Liver (tissue), 9 donors: Measurements from ENCODE around the gene TMED5. TPM values are rescaled to one million over a fixed set of nuclear protein-coding genes. Genes with fewer than 3 reads are reported as not detected.

ENCODE experiments used
- DNase-seq: peaks from one replicate; pipeline ENCODE4 v3.0.0-alpha.2; 2017; ENCODE audit warnings: low spot score
- H3K27ac ChIP-seq, 2 donors: one replicate each; pipeline ENCODE4 v1.7.0; 2013; ENCODE audit warnings: inconsistent platforms in 2 of 2, low read length in 2 of 2, control low read depth in 1 of 2, low read depth in 1 of 2, mild to moderate bottlenecking in 1 of 2
- H3K27me3 ChIP-seq, 4 donors: one replicate each; pipeline versions ENCODE4 v1.6.1 to v1.7.0; 2013; ENCODE audit warnings: low read length in 3 of 4, inconsistent platforms in 1 of 4, mild to moderate bottlenecking in 1 of 4, moderate library complexity in 1 of 4; ENCODE audit not compliant: control insufficient read depth in 4 of 4, insufficient read depth in 4 of 4
- H3K36me3 ChIP-seq, 4 donors: one replicate each; pipeline versions ENCODE4 v1.6.1 to v1.7.0; 2013; ENCODE audit warnings: low read length in 3 of 4, mild to moderate bottlenecking in 3 of 4, low read depth in 1 of 4, moderate library complexity in 1 of 4; ENCODE audit not compliant: control insufficient read depth in 4 of 4, insufficient read depth in 3 of 4
- H3K4me1 ChIP-seq, 4 donors: one replicate each; pipeline versions ENCODE4 v1.6.1 to v1.7.0; 2013; ENCODE audit warnings: low read length in 3 of 4, mild to moderate bottlenecking in 3 of 4, moderate library complexity in 1 of 4; ENCODE audit not compliant: control insufficient read depth in 4 of 4, insufficient read depth in 4 of 4
- H3K4me3 ChIP-seq, 3 donors: one replicate each; pipeline versions ENCODE4 v1.6.1 to v1.7.0; 2013; ENCODE audit warnings: low read length in 3 of 3, control low read depth in 1 of 3, low read depth in 1 of 3, mild to moderate bottlenecking in 1 of 3
- H3K9ac ChIP-seq, 2 donors: one replicate each; pipeline ENCODE4 v1.7.0; 2013; ENCODE audit warnings: low read length in 2 of 2, mild to moderate bottlenecking in 2 of 2, moderate library complexity in 2 of 2, control low read depth in 1 of 2, low read depth in 1 of 2
- H3K9me3 ChIP-seq, 4 donors: one replicate each; pipeline versions ENCODE4 v1.6.1 to v1.7.0; 2013; ENCODE audit warnings: low read length in 3 of 4; ENCODE audit not compliant: control insufficient read depth in 4 of 4
- ATF3 ChIP-seq: IDR thresholded peaks from 2 replicates; pipeline ENCODE4 v1.6.1; 2016; ENCODE audit warnings: antibody characterized with exemption
- EGR1 ChIP-seq, 2 donors: IDR thresholded peaks; 2 replicates each; pipeline ENCODE4 v1.6.1; 2016 to 2018; ENCODE audit warnings: antibody characterized with exemption in 2 of 2, low read depth in 2 of 2
- FOXA1 ChIP-seq: IDR thresholded peaks from 2 replicates; pipeline ENCODE4 v1.6.1; 2016; ENCODE audit warnings: antibody characterized with exemption
- FOXA2 ChIP-seq: IDR thresholded peaks from 2 replicates; pipeline ENCODE4 v1.6.1; 2016; ENCODE audit warnings: antibody characterized with exemption
- GABPA ChIP-seq, 2 donors: IDR thresholded peaks in 1 of 2; conservative IDR thresholded peaks in 1 of 2; 2 replicates each; pipeline ENCODE4 v1.6.1; 2016; ENCODE audit warnings: antibody characterized with exemption in 2 of 2, mild to moderate bottlenecking in 1 of 2, moderate library complexity in 1 of 2
- HNF4A ChIP-seq, 2 donors: conservative IDR thresholded peaks; 2 replicates each; pipeline ENCODE4 v1.6.1; 2016; ENCODE audit warnings: antibody characterized with exemption in 2 of 2, mild to moderate bottlenecking in 2 of 2
- HNF4G ChIP-seq: IDR thresholded peaks from 2 replicates; pipeline ENCODE4 v1.6.1; 2016; ENCODE audit warnings: antibody characterized with exemption
- JUND ChIP-seq, 2 donors: IDR thresholded peaks; 2 replicates each; pipeline ENCODE4 v1.6.1; 2016; ENCODE audit warnings: antibody characterized with exemption in 2 of 2
- NR2F2 ChIP-seq: IDR thresholded peaks from 2 replicates; pipeline ENCODE4 v1.6.1; 2016; ENCODE audit warnings: antibody characterized with exemption
- RAD21 ChIP-seq, 2 donors: IDR thresholded peaks; 2 replicates each; pipeline ENCODE4 v1.6.1; 2016; ENCODE audit warnings: antibody characterized with exemption in 2 of 2, mild to moderate bottlenecking in 2 of 2
- REST ChIP-seq: IDR thresholded peaks from 2 replicates; pipeline ENCODE4 v1.6.1; 2016; ENCODE audit warnings: antibody characterized with exemption, mild to moderate bottlenecking
- RXRA ChIP-seq, 2 donors: IDR thresholded peaks; 2 replicates each; pipeline ENCODE4 v1.6.1; 2017 to 2018; ENCODE audit warnings: antibody characterized with exemption in 2 of 2, mild to moderate bottlenecking in 1 of 2
- SP1 ChIP-seq: IDR thresholded peaks from 2 replicates; pipeline ENCODE4 v1.6.1; 2018; ENCODE audit warnings: antibody characterized with exemption, mild to moderate bottlenecking
- TAF1 ChIP-seq: conservative IDR thresholded peaks from 2 replicates; pipeline ENCODE4 v1.6.1; 2016; ENCODE audit warnings: antibody characterized with exemption, mild to moderate bottlenecking
- YY1 ChIP-seq: IDR thresholded peaks from 2 replicates; pipeline ENCODE4 v1.6.1; 2016; ENCODE audit warnings: antibody characterized with exemption, mild to moderate bottlenecking
- WGBS: extraction: QIAGEN DNeasy Blood & Tissue Kit; methylation state at CpG from one replicate; pipeline ENCODE4 v1.1.7; 2013; 5-methylcytosine and 5-hydroxymethylcytosine counted together
- polyA plus RNA-seq, 2 donors: library from polyadenylated mRNA; stranded (reverse) in 1 of 2; unstranded in 1 of 2; fragments of 200-250 nt in 1 of 2; fragments of >200 nt in 1 of 2; fragmentation: Nextera tagmentation in 1 of 2; extraction: Ambion mirVana in 1 of 2; gene quantifications; one replicate each; pipeline versions ENCODE4 v1.2.1 to v1.2.3, GENCODE V29; 2013 to 2015
- total RNA-seq, 2 donors: library from RNA; depleted of rRNA; stranded (reverse); fragments of >200 nt; gene quantifications; one replicate each; pipeline ENCODE4 v1.2.3, GENCODE V29; 2014
- TF ChIP-seq, protein P1 (sequence below): IDR thresholded peaks from 2 replicates; pipeline ENCODE4 v1.6.1; 2016; ENCODE audit warnings: antibody characterized with exemption
- donor health status: healthy.
- donor health status: healthy.
- donor health status: healthy.
- donor health status: healthy.
- donor health status: healthy.

The TMED5 gene
- total and polyA plus RNA-seq, 4 donors = 72.9 to 121 (median 85.7) TPM

GRCh38 chr1:93143136-93143535 is 37.1 kb downstream of the TMED5 start:
- WGBS = 63% methylated on average over 1 of the region's 1 CpG
- no peaks in the 10 kb centered on the region for H3K27me3 ChIP-seq
- TF ChIP-seq ATF3 = no peak
- TF ChIP-seq, protein P1, sequence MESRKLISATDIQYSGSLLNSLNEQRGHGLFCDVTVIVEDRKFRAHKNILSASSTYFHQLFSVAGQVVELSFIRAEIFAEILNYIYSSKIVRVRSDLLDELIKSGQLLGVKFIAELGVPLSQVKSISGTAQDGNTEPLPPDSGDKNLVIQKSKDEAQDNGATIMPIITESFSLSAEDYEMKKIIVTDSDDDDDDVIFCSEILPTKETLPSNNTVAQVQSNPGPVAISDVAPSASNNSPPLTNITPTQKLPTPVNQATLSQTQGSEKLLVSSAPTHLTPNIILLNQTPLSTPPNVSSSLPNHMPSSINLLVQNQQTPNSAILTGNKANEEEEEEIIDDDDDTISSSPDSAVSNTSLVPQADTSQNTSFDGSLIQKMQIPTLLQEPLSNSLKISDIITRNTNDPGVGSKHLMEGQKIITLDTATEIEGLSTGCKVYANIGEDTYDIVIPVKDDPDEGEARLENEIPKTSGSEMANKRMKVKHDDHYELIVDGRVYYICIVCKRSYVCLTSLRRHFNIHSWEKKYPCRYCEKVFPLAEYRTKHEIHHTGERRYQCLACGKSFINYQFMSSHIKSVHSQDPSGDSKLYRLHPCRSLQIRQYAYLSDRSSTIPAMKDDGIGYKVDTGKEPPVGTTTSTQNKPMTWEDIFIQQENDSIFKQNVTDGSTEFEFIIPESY = no peak
- no peak for TF ChIP-seq GABPA (IDR thresholded peaks at IDR 0.05 in 1 of 2, conservative IDR thresholded peaks at IDR 0.05 in 1 of 2)
- TF ChIP-seq REST = no peak
- TF ChIP-seq FOXA1 = no peak
- TF ChIP-seq TAF1 = no peak
- TF ChIP-seq SP1 = no peak
- TF ChIP-seq RXRA (IDR thresholded peaks at IDR 0.05) = no peak
- TF ChIP-seq JUND (IDR thresholded peaks at IDR 0.05) = no peak
- no peak for TF ChIP-seq FOXA2
- no peak for TF ChIP-seq RAD21 (IDR thresholded peaks at IDR 0.05)
- TF ChIP-seq HNF4G = no peak
- no peak for TF ChIP-seq HNF4A (conservative IDR thresholded peaks at IDR 0.05)
- no peak for TF ChIP-seq NR2F2
- TF ChIP-seq EGR1 (IDR thresholded peaks at IDR 0.05; ENCODE audit: low read depth in 2 of 2) = no peak
- no peak for TF ChIP-seq YY1
- H3K36me3 ChIP-seq = no peaks in the 10 kb centered on the region
- no peak overlapping the region for H3K4me3 ChIP-seq
- no peak overlapping the region for H3K27ac ChIP-seq
- no peak overlapping the region for H3K9ac ChIP-seq
- DNase-seq = no peak
- H3K9me3 ChIP-seq = no peaks in the 10 kb centered on the region
- H3K4me1 ChIP-seq = peaks cover 0 to 14% (median 3%) of the 10 kb centered on the region in 4 donors

- no peak for TF ChIP-seq RAD21 (IDR thresholded peaks at IDR 0.05)
- no peak for TF ChIP-seq JUND (IDR thresholded peaks at IDR 0.05)
- no peak for TF ChIP-seq GABPA (IDR thresholded peaks at IDR 0.05 in 1 of 2, conservative IDR thresholded peaks at IDR 0.05 in 1 of 2)
- no peak for TF ChIP-seq HNF4A (conservative IDR thresholded peaks at IDR 0.05)
- no peak for TF ChIP-seq TAF1
- TF ChIP-seq FOXA1 = no peak
- no peak for TF ChIP-seq FOXA2
- TF ChIP-seq EGR1 (IDR thresholded peaks at IDR 0.05; ENCODE audit: low read depth in 2 of 2) = no peak
- no peak for TF ChIP-seq HNF4G
- TF ChIP-seq ATF3 = no peak
- no peak for TF ChIP-seq REST
- whole genome bisulfite sequencing = 92% methylated on average over 2 of the region's 2 CpGs
- Histone ChIP-seq H3K4me1 (peaks cover 0 to 14% (median 3%) of the 10 kb centered on the region in 4 donors), H3K36me3 (no peaks in the 10 kb centered on the region), H3K9ac (no peak overlapping the region), H3K27ac (no peak overlapping the region), H3K27me3 (no peaks in the 10 kb centered on the region), H3K4me3 (no peak overlapping the region), H3K9me3 (no peaks in the 10 kb centered on the region)
- no peak for DNase-seq
Observed at GRCh38 chr1:93142161-93142560, 38.1 kb downstream of the TMED5 start.
